ENCODE measurements around the gene STX1A. TPM values are rescaled to one million over a fixed set of nuclear protein-coding genes. Genes with fewer than 3 reads are reported as not detected.
A peak's percentile ranks its signal among the peaks of the same experiment; 100 is the strongest.
"Not testable (repeated sequence)": the region's sequence is repeated elsewhere in the genome, so short reads cannot be mapped to it uniquely, and the experiment has no call there.

The STX1A gene
- polyA plus RNA-seq, 4 donors = 8.5 to 13.5 (median 11.1) TPM

DNA sequence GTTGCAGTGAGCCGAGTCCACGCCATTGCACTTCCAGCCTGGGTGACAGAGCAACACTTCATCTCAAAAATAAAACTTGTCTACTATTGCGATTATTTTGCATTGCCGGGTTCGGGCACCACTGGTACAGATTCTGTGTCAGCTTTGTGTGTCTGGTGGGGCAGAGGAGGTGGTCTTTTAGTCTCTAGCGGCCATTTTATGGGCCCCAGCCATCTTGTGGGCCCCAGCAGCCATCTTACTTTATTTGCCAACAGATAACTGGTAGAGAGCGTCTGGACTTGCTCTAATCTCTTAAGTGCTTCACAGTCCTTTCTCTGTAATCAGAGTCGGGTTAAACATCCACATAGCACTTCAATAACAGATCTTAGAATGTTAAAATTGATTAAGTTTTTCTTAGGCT lies 31.2 kb downstream of the STX1A start:
- DNase-seq (ENCODE audit: low read depth in 4 of 4, low spot score in 2 of 4) = no peak

- no peak for DNase-seq (ENCODE audit: low read depth in 4 of 4, low spot score in 2 of 4)
Observed at GRCh38 chr7:73685311-73685710, 34.2 kb downstream of the STX1A start.

DNA sequence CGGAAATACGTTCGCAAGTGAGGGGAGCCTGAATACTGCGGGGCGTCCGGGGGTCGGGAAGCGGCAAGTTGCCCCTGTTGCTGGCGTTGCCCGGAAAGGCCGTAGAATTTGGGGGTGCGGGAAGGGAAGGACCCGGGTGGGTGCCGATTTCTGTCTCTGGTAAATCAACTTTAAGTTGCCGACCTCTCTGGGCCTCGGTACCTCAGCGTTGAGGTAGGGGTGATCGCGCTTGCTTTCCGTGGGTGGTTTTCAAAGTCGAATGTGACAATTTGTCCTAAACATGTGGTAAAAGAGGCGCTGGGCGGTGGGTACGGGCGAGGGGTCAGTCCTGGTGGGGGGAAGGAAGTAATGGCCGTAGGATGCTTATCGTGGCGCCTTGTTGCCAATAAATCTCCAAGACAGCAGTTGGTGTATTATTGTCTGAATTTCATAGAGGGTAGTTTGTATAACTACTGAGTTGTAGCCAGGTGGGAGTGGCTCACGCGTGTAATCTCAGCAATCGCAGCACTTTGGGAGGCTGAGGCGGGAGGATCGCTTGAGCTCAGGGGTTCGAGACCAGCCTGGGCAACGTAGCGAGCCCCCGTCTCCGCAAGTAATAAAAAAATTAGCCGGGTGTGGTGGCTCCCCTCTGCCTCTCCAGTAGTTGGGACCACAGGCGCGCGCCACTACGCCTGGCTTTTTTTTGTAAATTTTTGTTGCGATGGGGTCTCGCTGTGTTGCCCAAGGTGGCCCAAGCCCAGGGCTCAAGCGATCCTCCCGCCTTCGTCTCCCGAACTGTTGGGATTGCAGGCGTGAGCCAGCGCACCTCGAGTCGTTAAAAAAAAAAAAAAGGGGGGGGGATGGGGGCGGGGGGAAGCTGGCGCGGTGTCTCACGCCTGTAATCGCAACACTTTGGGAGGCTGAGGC lies 35.4 kb downstream of the STX1A start:
- no peak for DNase-seq (ENCODE audit: low read depth in 4 of 4, low spot score in 2 of 4)

DNA sequence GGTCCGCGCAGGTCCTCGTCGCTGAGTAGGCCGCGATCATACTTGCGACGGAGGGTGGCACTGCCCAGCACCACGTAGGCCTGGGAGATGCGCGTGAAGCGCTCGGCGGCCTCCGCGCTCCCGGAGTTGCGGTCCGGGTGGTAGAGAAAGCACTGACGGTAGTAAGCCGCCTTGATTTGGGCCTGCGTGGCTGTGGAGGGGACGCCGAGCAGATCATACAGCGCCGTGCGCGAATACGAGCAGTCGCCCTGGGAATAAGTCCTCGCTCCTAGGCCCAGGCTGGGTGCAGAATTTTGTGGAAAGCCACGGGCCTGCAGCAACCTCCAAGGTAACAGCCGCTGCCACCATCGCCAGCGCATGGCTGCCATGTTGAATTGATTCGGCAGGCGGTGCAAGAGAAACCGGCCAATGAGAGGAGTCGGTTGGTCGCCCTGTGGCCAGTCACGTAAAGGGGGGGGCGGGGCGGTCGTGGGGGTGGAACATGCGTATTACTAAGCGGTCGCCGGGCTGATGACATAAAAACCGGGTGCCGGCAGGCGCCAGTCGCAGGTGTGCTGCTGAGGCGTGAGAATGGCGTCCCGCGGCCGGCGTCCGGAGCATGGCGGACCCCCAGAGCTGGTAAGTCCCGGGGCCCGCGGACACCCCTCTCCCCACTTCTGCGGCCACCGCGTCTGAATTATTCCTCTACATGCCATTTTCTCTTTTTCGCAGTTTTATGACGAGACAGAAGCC lies 36.2 kb downstream of the STX1A start, which contains the start of the genes BUD23 and DNAJC30:
TSS of gene BUD23 (plus strand) at position 542 of the 732 bp plus-strand sequence. CDS start at position 571, 29 bp downstream.
TSS of gene DNAJC30 (minus strand) at position 398 of the 732 bp plus-strand sequence. CDS start at position 368, 30 bp downstream.
- DNase-seq (ENCODE audit: low read depth in 4 of 4, low spot score in 2 of 4) = peak in 3 of 4 donors; percentile 82 to 91 (median 90)

DNA sequence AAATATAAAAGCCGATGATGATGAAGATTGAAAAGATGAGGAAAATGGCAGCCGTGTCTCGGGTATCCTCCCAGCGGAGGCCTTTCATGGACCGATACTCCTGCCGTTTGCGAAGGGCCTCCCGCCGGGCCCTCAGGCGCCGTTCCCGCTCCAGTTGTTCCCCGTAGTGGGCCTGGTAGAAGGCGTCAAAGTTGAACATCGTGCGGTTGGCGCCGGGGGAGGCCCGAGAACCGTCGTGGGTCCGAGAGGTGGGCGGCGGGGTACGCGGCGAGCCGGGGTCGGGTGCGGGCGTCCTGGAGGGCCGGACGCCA lies 36.8 kb downstream of the STX1A start:
- no peak for DNase-seq (ENCODE audit: low read depth in 4 of 4, low spot score in 2 of 4)

GRCh38 chr7:73681031-73681430 lies 38.4 kb downstream of the STX1A start:
- DNase-seq (ENCODE audit: low read depth in 4 of 4, low spot score in 2 of 4) = no peak

- no peak for DNase-seq (ENCODE audit: low read depth in 4 of 4, low spot score in 2 of 4)
Observed at GRCh38 chr7:73680501-73680900, 39.0 kb downstream of the STX1A start.

DNA sequence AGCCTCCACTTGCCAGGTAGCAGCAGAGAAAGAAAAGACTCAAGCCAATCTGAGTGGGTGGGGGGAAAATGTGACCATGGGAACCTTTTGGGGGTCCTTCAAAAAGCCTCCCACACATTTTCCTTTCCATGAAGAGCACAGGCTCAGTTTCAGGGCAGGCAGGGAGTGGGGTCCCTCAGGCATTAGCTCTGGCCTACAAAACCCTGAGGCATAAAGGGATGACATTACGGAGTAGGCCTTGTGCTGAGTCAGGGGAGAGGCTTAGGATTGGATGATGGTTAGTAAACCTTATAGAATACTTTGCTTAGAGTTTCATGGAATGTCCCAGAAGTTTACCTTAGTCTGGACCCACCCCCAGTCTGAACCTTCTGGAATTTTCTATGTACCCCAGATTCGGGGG lies 39.8 kb downstream of the STX1A start:
- DNase-seq (ENCODE audit: low read depth in 4 of 4, low spot score in 2 of 4) = no peak

GRCh38 chr7:73678862-73679261 lies 40.6 kb downstream of the STX1A start:
- DNase-seq (ENCODE audit: low read depth in 4 of 4, low spot score in 2 of 4) = no peak

DNA sequence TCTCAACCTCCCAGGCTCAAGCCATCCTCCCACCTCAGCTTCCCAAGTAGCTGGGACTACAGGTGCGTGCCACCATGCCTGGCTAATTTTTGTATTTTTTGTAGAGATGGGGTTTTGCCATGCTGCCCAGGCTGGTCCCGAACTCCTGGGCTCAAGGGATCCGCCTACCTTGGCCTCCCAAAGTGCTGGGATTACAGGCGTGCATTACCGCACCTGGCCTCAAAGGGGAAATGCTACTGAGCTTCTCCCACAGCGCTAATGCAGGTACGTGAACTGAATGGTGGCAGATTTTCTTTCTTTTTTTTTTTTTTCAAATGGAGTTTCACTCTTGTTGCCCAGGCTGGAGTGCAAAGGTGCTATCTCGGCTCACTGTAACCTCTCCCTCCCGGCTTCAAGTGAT lies 43.4 kb downstream of the STX1A start:
- not testable (repeated sequence) for DNase-seq (ENCODE audit: low read depth in 4 of 4, low spot score in 2 of 4)

DNA sequence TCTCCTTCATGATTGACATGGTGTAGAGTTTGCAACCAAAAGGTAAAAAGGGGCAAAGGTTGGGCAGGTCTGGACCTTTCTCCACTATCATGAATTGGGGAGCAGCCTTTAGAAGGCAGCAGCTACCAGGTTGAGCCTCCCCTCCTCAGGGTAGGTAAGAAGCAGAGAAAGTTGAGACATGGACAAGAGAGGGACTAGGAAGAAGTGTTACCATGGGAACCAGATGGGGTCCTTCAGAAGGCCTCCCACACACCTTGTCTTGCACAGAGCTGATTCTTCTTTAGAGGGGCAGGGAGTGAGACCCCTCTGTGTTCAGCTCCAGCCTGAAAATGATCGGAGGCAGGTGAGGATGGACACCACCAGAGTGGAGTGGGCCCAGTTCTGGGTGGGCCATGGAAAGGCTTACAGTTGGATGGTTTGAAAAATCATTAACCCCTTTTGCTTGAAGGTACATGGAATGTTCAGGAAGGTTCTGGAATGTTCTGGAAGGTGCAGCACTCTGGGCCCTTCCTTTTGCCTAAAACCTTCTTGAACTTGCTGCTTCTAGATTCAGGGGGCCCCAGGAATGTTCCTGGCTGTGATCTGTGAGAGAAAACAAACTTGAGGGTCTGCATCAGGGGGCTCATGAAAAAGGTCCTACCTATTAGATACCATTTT lies 44.9 kb downstream of the STX1A start:
- DNase-seq (ENCODE audit: low read depth in 4 of 4, low spot score in 2 of 4) = no peak

DNA sequence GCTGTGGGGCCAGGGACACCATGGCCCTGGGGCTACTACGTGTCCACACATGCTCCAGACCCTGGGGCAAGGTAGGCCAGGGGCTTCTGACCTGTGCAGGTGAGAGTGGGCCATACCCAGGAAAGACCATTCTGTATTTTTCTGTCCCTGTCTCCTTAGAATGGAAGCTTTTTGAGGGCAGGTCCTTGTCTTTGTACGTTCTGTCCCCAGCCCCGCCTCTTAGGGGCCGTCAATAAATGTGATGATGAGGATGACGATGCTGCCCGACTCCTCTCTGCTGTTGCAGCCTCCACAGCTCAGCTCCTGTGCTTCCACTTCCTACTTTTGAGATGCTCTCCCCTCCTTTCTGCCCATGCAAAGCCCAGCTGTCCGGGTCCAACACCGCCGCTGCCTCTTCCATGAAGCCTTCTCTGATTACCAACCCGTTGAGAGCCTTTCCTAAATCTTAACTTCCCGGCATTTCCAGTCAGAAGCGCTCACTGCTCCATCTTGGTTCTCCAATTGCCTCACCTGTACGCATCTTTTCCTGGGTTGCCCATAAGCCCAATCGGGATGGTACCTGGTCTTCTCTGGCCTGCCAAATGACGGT lies 47.5 kb downstream of the STX1A start:
- DNase-seq (ENCODE audit: low read depth in 4 of 4, low spot score in 2 of 4) = no peak

DNA sequence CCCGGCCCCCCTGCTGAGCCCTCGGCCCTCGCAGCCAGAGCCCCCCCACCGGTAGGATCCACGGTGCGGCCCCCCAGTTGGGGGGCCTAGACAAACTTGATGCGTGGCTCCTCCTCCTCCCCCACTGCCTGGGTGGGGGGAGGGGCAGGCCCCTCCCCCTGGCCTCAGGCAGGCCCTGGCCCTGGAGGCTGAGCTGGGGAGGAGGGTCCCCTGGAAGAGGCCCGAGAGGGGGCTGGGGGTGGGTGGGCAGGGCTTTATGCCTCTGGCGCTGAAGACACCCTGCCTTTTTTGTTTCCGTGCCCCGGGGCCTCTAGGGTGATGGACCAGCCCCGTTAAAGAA lies 48.2 kb downstream of the STX1A start:
- no peak for DNase-seq (ENCODE audit: low read depth in 4 of 4, low spot score in 2 of 4)

DNA sequence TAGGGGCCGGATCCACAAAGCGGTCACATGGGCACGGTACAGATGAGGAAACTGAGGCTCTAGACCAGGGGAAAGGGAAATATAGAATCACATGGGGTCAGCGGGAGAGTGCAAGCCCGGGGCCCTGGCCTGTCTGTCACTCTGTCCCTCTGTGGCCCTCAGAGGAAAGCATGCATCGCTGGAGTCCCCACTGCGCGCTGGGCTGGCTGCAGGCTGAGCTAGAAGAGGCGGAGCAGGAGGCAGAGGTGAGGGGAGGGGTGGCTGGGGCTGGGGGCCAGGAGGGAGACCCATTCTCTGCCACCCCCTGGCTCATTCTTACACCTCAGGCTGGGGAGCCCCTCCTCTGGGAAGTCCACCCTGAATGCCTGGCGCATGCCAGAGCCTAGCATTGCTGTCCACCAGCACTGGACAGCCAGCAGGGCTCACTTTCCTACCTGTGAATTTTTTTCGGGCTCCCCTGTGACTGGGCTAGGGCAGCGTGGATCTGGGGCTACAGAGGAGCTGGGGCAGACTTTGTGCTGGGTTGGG lies 49.5 kb downstream of the STX1A start:
- DNase-seq (ENCODE audit: low read depth in 4 of 4, low spot score in 2 of 4) = no peak

DNA sequence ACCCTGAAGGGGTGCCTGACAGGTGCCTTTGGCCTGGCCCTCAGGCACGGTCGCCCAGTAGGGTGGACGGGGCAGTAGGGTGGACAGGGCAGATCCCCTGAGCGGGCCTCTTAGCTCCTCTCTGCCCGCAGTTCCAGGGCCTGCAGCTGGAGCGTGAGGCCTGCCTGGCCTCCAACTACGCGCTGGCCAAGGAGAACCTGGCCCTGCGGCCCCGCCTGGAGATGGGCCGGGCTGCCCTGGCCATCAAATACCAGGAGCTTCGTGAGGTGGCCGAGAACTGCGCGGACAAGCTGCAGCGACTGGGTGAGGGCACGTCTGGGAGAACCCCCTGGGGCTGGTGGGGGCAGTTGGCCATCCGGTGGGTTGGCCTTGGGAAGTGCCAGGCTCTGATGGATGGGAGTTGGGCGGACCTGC lies 50.2 kb downstream of the STX1A start:
- DNase-seq (ENCODE audit: low read depth in 4 of 4, low spot score in 2 of 4) = no peak

DNA sequence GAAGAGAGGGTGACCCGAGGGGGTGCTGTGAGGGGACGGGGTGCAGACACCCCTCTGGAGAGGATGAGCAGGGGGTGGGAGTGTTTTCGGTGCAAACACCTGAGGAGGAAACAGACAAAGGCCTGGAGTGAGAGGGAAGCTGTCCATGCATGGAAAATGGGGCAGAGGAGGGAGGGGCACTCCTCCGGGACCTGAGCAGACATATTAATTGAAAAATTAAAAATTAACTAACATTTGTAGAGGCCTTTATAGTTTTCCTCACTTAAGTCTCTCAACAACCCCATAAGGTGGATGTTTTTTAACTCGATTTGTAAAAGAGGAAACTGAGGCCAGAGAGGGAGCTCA lies 50.6 kb downstream of the STX1A start:
- DNase-seq (ENCODE audit: low read depth in 4 of 4, low spot score in 2 of 4) = no peak

DNA sequence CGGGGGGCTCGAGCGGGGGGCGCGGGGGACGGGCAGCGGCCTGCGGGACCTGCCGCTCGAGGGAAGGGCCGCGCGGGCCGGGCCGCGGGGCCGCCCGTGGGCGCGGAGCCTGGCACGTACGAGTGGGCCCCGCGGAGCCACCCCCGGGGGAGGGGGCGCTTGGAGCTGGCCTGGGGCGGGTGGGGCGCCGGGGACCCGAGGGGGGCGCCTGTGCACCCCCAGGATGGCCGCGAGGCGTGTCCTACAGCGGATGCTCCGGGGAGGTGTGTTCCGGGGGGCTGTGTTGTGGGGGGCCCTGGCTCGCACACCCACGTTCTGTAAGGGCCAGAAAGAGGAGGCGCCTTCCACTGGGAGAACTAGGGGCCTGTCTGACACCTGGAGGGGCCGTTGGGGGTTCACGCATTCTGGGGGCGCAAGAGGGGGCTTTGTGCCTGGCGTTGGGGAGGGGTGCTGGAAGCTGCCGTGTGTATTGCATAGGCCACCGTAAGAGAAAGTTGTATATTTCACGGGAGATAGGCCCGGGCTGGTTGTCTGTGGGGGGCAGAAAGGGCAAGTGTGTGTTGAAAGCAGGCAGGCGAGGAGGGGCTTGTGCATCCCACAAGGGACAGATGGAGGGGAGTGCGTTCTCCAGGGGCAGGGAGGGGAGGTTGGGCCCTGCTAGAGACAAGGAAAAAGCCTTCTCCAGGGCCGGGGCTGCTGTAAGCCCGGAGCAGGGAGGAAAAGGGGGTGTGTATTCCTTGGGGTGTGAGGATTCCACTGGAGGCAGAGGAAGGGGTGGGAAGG lies 51.2 kb downstream of the STX1A start:
- DNase-seq (ENCODE audit: low read depth in 4 of 4, low spot score in 2 of 4) = no peak

DNA sequence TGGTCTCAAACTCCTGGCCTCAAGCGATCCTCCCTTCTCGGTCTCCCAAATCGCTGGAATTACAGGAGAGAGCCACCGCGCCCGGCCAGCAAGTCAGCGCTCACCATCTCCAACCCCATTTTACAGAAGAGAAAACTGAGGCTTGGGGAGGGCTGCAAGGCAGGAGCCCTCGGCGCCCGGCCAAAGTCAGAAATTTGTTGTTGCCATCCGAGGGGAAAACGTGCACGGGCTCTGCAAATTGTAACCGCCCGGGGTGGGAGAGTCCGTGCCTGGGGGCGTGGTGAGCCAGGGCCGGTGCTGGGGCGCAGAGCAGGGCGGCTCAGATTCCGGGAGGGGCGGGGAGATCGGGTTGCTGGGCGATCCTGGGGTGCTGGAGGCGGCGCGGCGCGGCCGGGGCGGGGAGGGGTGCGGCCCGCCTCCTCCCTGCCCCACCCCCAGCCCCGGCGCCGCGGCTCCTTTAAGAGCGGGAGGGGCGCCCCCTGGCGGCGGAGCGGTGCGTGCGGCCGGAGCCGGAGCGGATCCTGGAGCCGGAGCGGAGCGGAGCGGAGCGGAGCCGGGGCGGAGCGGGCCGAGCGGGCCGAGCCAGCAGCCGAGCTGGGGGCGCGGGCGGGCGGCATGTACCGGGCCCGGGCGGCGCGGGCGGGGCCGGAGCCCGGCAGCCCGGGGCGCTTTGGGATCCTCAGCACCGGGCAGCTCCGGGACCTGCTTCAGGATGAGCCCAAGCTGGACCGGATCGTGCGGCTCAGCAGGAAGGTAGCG lies 51.9 kb downstream of the STX1A start, which contains the start of gene VPS37D:
TSS of gene VPS37D (plus strand) at position 488 of the 759 bp plus-strand sequence. CDS start at position 616, 128 bp downstream.
- peak in 3 of 4 donors; percentile 81 to 86 (median 82) for DNase-seq (ENCODE audit: low read depth in 4 of 4, low spot score in 2 of 4)

DNA sequence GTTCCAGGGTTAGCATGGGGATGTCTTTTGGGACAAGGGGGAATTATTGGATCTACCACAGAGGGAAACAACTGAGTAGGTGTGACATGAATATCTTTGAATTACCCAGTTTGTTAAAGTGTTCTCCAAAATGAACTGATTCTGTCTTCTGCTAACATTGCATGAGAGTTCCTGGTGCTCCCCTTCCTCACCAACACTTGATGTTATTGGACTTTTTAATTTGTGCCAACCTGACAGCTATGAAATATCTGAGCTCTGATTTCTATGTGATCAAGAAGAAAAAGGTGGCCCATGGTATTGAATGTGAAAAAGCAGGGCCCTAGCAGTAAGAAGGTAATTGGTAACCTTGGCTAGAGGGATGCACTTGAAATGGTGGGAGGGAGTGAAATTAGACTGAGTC lies 56.4 kb downstream of the STX1A start:
- DNase-seq (ENCODE audit: low read depth in 4 of 4, low spot score in 2 of 4) = no peak

Measured in left renal cortex interstitium (tissue), 4 donors.